CD4-positive, alpha-beta T cell treated with Interferon alpha-2 for 1 hour (primary cell): ENCODE data around the gene GLE1.
A peak's percentile ranks its signal among the peaks of the same experiment; 100 is the strongest.
"Not testable (repeated sequence)": the region's sequence is repeated elsewhere in the genome, so short reads cannot be mapped to it uniquely, and the experiment has no call there.

Experiments
- DNase-seq, 2 donors: peaks; one replicate each; pipeline ENCODE4 v3.0.0-alpha.2; 2020 to 2022

Gene GLE1

GRCh38 chr9:128495804-128496417, 8.6 kb upstream of the GLE1 start:
- no peak for DNase-seq

GRCh38 chr9:128497824-128498610, 6.5 kb upstream of the GLE1 start:
- no peak for DNase-seq

DNA sequence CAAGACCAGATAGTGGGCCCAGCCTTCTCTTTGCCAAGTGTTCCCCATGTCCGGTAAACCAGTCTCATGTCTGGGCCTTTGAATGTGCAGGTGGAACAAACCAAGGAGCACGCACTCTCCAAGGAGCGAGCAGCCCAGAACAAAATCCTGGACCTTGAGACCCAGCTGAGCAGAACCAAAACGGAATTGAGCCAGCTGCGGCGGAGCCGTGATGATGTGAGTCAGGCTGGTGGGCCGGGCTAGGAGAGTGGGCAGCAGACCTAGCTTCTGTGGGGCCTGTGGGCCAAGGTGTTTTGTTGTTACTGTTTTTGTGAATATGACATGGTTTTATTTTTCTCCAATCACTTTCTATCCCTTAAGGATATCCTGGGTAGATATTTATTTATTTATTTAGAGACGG, 5.6 kb upstream of the GLE1 start:
- DNase-seq, result no peak

- DNase-seq, result no peak
Measured at GRCh38 chr9:128499920-128500319, 4.6 kb upstream of the GLE1 start.

DNA sequence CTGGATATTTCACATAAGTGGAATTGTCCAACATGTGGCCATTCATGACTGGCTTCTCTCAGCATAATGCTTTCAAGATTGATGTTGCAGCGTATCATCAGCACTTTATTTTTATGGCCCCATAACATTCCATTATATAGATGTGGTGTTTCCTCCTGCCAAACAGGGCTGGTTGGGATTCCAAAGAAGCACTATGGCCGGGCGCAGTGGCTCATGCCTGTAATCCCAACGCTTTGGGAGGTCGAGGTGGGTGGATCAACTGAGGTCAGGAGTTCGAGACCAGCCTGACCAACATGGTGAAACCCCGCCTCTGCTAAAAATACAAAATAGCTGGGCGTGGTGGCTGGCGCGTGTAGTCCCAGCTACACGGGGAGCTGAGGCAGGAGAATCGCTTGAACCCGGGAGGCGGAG, 1.1 kb upstream of the GLE1 start:
- not testable (repeated sequence) for DNase-seq

DNA sequence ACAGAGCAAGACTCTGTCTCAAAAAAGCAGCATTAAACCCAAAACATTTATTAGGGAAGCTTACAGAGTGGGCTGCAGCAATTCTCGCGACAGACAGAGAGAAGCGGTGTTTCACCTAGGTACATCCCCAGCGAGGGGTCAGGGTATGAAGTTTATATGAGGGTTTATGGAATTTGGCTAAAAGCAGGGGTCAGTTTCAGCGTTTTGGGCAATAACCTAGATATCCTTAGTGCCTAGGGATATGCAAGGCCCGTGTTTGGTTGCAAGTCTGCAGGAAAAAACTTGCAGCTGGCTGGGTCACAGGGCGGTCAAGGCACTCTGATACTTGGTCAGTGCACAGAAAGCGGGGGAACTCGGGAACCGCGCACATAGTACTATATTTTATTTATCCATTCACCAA, 649 bp upstream of the GLE1 start:
- DNase-seq, result peak in 1 of 2 donors; percentile 6

- no peak for DNase-seq
Measured at GRCh38 chr9:128505414-128505765, 871 bp downstream of the GLE1 start.

DNA sequence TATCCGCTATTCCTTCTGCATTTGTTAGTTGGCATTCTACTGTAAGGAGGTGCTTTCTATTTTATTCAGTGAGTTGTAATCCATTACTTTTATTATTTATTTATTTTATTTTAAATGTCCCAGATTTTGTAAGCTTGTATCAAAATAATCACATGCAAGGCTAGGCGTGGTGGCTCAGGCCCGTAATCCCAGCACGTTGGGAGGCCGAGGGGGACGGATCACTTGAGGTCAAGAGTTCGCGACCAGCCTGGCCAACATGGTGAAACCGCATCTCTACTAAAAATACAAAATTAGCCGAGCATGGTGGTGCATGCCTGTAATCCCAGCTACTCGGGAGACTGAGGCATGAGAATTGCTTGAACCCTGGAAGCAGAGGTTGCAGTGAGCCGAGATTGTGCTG, 1.4 kb downstream of the GLE1 start:
- DNase-seq, result not testable (repeated sequence)

GRCh38 chr9:128512820-128513219, 8.3 kb downstream of the GLE1 start:
- DNase-seq, result no peak

DNA sequence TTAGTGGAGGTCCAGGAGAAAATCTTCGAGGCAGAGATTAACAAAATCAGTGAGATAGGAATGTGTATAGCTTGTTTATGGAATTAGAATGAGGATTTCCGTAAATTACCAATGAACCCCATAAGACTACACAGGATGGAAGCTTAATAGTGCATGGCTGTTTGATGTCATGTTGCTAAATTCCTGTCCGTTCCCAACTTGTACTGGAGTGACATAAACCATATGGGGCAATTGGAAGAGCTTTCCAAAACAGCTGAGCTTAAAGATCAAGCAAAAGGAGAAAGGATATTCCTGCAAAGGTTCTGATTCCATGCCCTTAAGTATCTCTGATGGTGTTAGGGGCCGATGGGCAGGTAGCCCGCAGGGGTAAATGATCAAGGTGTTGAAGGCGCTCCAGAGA, 17.4 kb downstream of the GLE1 start:
- no peak for DNase-seq

- DNase-seq, result no peak
Measured at GRCh38 chr9:128523199-128523925, 18.8 kb downstream of the GLE1 start.

- DNase-seq, result no peak
Measured at GRCh38 chr9:128526720-128527119, 22.2 kb downstream of the GLE1 start.

GRCh38 chr9:128528445-128529160, 24.1 kb downstream of the GLE1 start:
- no peak for DNase-seq

DNA sequence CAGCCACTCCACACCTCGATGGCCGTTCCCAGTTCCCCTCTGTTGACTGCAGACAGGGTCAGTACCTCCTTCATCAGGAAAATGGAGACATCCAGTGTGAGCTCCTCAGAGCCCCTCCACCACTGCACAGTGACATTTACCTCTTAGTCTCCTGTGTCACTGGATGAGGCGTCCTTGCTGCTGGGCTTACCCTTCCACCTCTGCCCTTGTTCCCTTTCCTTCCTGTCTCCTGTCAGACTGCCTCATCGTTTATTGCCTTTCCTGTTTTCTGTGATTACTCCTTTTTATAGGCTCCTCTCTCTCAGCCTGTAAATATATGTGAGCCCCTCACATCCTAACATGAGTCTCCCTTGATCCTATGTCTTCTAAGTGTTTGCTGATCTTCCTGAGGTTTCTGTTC, 24.7 kb downstream of the GLE1 start:
- DNase-seq, result no peak

GRCh38 chr9:128532581-128532980, 28.1 kb downstream of the GLE1 start:
- DNase-seq, result no peak

DNA sequence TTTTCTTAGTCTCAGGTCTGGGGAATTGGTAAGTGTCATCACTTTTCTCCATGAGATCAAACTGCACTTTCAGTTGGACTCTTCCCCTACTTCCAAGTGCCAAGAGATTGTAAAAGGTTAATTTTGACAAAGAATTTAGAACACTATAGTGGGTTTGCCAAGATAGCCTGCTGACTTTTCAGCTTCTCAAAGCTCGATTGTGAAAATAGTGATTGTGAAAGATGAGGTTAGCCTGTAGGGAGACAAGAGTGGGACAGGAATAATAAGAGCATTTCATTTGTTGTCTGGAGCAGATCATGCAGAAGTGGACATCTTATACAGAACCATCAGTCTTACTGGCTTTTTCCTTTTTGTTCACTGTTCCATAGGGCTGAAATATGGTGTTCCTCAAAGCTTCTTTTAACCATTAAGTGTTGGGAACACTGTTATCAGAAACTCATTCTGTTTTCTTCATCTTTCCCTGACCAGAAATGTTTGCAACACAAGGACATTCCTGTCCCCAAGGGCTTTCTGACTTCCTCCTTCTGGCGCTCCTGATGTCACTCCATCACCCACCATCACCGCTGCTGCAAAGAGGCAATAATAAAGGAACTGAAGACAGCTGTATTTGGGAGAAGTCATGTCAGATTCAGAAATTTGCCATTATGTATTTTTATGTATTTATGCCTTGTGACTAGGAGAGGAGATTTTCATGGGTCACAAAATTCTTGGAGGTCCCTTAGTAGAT, 36.3 kb downstream of the GLE1 start:
- no peak for DNase-seq

GRCh38 chr9:128546504-128546903, 42.0 kb downstream of the GLE1 start:
- no peak for DNase-seq

- no peak for DNase-seq
Measured at GRCh38 chr9:128548876-128549275, 44.4 kb downstream of the GLE1 start.

DNA sequence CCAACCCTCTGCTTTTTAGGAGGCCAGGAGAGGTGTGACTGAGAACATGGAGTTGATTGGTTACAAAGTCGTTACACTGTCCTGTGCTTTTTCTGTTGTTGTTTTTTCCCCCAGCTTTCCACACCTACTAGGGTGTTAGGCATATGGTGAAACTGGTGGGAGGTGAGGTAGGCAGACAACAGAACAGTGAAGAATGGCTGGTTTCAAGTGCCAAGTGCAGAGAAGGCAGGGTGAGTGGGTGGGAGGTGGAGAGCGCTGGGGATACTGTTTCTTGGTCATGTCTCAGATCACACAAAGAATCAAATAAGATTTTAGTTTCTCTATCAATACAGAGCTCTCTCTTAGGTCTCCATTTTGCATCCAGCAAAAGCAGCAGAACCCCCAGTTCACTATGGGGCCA, 45.7 kb downstream of the GLE1 start:
- peak in 1 of 2 donors; percentile 22 for DNase-seq

- DNase-seq, result peak in 1 of 2 donors; percentile 13
Measured at GRCh38 chr9:128550770-128551656, 46.5 kb downstream of the GLE1 start.

GRCh38 chr9:128551657-128552152, 47.2 kb downstream of the GLE1 start:
- no peak for DNase-seq
